Glomerular visceral epithelial cell (primary cell): ENCODE results near the gene CACHD1.

Experiments
- DNase-seq: peaks from one replicate; pipeline ENCODE4 v3.0.0-alpha.2; 2016; ENCODE audit errors: extremely low spot score

The CACHD1 gene

GRCh38 chr1:64523413-64524337 is 53.7 kb downstream of the CACHD1 start:
- DNase-seq, result no peak

DNA sequence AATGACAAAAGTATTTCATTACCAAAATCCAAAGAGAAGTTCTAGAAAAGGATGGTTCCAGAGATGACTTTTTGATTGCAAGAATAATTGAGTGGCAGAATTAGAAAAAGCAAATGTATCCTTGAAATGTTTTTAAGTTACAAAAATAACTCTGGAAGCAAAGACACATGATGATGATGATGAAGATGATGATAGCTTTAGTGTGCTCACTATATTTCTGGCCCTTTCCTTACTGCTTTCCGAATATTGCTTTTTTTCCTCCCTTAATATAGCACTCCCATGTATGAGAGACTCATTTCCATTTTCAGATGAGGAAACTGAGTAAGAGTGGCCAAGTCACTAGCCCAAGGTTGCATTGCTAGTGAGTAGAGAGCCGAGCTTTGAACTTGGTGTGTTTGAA is 54.7 kb downstream of the CACHD1 start:
- DNase-seq, result no peak

DNA sequence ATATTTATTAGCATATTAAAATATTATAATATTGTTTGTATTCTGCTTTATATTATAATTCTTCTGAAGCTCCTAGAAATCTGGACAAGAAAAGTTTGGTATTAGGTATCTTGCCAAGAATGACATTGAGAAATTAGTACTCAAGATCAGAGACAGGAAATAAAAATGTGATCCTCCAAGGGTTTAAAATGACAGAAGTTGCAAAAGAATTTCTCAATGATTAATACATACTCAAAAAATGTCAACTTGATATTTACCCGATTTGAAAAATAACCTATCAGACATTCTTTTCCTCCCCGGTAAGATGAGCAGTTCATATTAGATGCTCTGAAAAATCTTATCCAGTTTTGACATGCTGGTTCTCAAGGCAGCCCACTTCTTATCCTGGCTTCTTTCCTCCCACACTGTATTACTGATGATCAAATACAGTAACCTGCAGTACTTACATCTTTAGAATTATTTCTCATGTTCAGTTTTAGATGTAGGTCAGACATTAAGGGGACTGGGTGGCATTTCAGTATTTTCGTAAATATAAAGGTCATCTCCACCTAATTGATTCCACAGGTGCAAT is 55.3 kb downstream of the CACHD1 start:
- DNase-seq, result no peak

DNA sequence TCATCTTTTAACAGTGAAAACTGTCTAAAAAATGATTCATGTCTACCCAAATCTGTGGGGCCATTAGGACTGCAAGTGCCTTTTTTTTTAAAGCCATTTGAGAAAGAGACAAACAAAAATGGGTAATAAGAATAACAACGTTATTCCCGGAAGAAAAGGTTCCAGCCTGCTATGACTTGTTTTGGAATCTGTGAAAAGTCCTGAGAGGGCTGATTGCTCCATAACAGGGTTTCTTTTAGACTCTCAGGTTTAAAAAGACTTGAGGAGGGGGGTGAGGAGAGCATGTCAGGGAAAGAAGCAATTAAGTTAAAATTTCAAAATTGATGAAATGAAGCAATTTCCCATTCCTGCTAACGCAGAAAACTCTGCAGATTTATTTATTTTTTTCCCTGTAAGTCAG is 56.4 kb downstream of the CACHD1 start:
- DNase-seq, result no peak

GRCh38 chr1:64527165-64527564 is 57.2 kb downstream of the CACHD1 start:
- DNase-seq, result no peak

DNA sequence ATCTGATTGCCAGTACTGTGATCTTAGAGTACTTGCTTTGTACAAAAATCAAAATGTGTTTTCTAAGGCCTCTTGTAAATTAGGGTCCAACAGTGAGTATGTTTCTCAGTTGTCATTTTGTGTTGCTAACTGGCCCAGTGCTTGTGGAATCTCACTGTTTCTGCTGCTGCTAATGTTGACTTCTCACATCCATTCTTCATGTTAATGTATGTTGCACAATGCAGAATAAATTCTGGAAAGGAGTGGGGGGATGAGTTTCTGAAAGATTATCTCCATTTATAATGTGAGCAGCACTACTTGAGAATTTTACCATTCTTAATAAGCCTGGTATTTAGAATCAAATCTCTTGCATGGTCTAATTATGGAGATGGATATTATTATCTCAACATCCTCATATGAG is 57.9 kb downstream of the CACHD1 start:
- no peak for DNase-seq

DNA sequence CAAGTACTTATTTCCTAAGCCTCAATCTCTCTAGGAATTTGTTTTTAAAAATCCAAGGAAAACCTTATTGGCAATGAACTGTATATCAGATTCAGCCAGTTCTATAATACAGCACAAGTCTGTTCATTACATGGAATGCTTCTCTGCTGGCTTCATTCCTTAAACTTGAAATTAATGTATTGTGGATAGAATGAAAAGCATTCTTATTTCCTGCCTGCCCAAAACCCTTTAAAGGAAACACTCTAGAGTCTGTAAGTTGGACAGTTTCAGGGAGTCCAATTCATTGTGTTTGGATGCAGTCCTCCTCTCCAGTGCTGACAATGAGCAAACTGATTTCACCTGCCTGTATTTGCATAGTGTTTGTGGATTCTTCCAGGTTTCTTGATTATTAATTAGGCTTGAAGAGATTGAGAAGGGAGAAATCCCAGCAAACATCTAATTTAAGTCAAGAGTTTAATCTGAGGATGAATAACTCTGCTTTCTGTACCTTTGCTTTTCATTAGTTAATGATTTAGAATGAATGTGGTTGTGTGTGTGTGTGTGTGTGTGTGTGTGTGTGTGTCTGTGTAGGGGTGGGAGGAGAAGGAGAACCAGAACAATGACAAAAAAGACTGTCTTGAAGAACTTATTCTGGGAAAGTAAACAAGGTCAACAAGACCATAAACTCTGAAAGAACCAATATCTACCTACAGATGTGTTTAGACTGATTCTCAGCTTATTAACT is 61.2 kb downstream of the CACHD1 start:
- no peak for DNase-seq

DNA sequence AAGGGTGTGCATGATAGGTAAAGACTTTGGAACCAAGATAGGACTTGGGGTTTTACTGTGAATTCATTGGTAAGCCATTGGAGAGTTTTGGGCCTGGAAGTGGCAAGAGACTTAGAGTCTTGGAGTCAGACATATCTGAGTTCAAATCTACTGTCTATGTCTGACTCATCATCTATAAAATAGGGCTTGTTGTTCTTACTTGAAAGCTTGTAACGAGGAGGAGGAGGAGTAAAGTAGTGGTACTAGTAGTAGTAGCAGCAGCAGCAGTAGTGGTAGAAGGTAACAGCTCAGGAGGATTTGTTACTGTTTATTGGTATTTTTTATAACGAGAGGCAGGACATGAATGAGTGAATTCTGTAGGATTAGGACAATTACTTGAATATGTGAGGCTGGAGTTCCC is 62.7 kb downstream of the CACHD1 start:
- no peak for DNase-seq

- DNase-seq, result peak; percentile 45
Measured at GRCh38 chr1:64535938-64536835, 66.3 kb downstream of the CACHD1 start.

GRCh38 chr1:64536836-64537490 is 67.0 kb downstream of the CACHD1 start:
- no peak for DNase-seq

- DNase-seq, result peak; percentile 61
Measured at GRCh38 chr1:64537942-64538341, 68.0 kb downstream of the CACHD1 start.

DNA sequence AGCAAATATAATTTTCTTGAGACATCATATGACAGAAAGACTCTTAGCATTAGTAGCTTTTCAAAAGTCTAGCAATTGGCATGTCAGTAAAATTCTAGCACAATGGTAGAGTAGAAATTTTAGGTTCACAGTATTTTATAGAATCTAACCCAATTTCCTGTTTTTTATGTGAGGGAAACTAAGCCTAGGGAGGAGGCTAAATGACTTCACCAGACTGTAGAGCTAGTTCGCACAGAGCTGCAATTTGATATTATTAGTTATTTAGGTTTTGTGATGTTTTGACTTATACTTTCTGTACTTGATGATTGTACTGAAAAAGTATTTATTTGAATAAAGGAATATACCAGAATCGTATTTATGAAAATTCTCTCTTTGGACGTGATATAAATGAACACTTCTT is 68.5 kb downstream of the CACHD1 start:
- no peak for DNase-seq

DNA sequence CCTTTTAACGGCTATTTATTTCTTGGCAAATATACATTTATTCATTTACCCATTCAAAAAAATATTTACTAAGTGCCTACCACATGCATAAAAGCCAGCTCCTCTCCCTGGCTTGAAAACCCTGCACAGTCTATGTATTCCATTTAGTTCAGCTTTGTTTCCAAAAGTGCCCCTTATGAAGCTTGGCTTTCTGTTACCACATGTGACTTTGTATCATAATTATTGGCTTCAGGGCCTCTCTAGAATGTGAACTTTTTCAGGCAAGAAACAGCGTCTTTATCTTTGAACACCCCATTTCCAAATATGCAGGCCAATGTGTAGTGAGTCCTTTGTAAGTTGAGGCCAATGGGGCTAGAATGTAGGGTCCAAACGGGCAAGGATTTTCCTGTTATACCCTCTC is 69.4 kb downstream of the CACHD1 start:
- no peak for DNase-seq

DNA sequence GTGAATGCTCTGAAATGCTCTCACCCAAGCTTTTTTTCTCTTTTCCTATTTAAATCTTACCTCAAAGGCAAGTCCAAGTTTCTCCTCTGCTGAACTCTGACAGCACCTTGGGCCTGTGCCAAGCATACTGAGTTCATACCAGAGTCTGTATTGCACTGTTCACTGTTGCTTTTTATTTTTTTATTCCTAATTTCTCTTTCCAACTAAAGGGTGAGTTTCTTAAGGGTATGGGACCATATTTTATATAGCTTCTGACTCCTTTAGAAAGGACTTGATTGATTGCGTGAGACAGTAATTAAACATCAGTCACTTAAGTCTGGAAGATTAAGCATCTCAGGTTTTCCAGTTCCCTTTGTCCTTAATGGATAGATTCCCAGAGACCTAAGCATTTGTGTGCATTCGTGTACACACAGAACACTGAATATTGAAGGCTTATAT is 69.9 kb downstream of the CACHD1 start:
- peak; percentile 67 for DNase-seq

GRCh38 chr1:64540265-64540791 is 70.4 kb downstream of the CACHD1 start:
- DNase-seq, result no peak

DNA sequence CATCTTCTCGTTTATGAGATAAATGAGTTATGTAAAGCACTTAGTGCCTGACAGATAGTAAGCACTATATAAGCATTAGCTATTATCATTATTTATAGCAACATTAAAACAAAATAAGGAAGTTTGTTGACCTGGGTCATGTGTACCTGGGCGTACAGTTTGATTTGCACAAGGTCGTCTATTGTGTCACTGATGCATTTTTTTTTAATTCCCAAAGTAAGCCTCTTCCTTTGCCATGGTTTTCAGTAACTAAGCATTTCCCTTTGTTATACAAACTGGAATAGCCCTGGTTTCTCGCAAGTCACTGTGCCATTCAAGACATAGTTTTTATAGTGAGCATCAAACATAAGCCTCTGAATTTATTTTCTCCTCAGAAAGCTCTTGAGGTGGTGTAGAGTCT is 72.2 kb downstream of the CACHD1 start:
- DNase-seq, result no peak

GRCh38 chr1:64543831-64544230 is 73.9 kb downstream of the CACHD1 start:
- DNase-seq, result no peak

DNA sequence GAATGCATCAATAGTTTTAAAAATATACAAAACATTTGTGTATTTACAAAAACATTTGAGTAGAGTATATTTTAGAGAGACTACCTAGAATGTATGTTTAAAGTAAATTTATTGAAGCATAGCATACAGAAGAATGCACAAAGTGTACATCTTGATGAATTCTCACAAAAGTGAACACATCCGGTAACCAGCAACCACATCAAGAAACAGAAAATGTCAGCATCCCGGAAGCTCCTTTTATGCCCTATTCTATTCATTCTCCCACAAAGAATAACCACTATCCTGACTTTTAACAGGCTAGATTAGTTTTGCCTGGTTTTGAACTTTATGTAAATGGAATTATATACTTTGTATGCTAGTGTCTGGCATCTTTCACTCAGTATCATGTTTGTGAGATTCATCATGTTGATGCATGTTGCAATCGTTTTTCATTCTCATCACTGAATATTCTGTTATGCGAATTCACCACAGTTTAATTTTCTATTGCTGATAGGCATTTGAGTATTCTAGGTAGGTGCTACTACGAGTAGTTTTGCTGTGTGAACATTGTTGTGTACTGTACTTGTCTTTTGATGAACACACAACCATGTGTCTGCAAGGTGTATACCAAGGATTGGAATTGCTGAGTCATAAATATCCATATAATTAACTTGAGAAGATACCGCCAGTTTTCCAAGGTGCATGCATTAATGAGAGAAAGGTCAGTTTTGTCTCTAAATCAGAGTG is 75.4 kb downstream of the CACHD1 start:
- DNase-seq, result no peak

GRCh38 chr1:64546013-64546412 is 76.1 kb downstream of the CACHD1 start:
- DNase-seq, result no peak
